ENCODE data around the gene IZUMO1R.
"Not testable (repeated sequence)": the region's sequence is repeated elsewhere in the genome, so short reads cannot be mapped to it uniquely, and the experiment has no call there.

Gene IZUMO1R

DNA sequence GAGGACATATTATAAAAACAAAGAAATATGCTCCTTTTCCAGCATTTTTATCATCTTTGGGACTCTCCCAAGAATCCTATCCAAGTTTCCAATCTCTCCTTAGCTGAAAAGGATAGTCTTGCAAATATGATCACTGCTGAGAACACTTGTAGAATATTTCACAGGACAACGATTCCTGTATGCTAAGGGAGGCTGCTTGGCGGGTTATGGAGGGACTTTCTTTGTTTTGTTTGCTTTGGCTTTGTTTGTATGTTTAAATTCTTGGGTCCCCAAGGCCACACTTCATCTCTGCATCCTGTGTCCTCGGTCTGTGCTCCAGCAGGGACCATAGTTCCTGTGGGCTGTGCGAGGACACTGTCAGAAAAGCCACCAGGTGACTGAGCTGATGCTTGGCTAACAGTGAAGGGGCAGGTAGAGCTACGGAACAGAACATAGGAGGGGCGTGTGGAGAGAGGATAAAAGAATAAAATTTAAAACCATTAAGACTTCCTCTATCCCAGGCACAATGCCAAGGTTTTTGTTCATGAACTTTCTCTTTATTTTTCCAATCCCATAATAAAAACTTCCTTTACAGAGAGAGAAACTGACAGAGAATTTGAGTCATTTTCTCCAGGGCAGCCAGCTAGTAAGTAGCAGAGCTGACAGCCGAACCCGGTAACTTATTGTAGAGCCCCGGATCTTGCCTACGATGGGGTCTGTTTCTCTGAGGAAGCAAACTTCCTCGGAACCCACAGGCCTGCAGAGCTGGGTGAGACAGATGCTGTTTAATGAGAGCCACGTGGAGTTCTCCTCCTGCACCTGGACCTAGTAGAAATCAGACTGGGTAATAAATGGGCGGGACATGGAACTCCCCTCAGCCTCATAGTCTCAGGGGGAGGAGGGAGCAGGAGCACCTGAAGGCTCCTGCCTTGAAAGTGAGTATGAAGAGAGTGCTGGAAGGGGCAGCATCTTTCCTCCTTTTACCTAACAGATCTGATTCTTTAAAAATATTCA, at the start of gene IZUMO1R:
IZUMO1R (plus strand) TSS at position 615 of the 993 bp plus-strand sequence. CDS start 1,057 bp downstream, outside the sequence.
- no peak for DNase-seq

- no peak for DNase-seq
Measured at GRCh38 chr11:94271885-94272372, 32.5 kb upstream of the IZUMO1R start.

GRCh38 chr11:94272738-94273313, 31.6 kb upstream of the IZUMO1R start:
- DNase-seq, result no peak

- no peak for DNase-seq
Measured at GRCh38 chr11:94275961-94276360, 28.4 kb upstream of the IZUMO1R start.

GRCh38 chr11:94276943-94277342, 27.4 kb upstream of the IZUMO1R start:
- DNase-seq, result no peak

DNA sequence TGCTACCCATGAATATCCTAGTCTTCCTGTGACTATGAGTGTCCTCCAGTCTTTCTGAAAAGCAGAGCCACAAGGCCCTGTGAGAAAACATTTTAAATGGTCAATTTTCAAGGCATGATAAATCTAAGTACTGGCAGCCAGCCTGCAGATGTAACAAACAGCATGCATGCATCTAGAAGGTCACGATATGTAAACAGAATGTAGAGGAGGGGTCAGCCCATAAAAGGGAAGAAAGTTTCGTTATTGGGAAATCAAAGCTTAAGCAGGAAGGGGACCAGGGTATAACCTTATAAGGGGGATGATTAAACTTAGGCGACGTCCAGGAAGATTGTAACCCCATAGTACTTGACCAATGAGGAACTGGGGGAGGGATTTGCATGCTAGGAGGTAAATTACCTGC, 26.2 kb upstream of the IZUMO1R start:
- DNase-seq, result not testable (repeated sequence)

GRCh38 chr11:94279996-94280395, 24.4 kb upstream of the IZUMO1R start:
- no peak for DNase-seq

DNA sequence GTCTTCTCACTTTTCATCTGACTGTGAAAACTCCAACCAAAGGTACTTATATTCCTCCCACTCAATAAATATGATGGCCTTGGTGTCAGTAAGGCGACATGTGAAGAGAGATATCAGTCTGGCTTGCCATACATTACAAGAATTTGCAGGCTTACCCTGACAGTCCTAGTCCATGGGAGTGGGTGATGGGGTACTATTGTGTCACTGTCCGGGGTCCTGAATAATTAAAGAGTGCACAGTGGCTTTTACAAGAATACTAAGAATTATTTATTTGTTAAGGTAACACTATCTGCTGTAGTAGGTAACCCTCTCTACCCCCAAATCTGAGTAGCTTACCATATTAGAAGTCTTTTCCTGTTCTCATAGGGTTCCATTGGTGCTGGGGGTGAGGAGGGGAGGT, 23.1 kb upstream of the IZUMO1R start:
- no peak for DNase-seq

DNA sequence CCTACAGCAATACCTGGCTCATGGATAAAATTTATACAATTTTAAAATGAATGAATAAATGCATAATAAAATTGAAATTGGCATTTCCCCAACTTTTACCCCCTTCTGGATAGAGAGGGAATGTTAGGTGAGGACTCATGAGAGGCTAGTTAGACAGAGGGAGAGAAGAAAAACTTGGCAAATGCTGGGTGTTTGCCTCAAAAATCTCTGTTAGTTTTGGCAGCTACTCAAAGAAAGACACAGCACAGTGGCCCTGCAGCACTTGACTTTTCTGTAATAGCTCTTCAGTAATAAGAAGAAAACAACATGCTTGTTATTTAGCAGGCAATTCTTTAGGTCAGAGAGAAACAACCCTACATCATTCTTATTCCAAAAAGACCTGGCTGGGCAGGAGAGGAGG, 20.7 kb upstream of the IZUMO1R start:
- DNase-seq, result no peak

GRCh38 chr11:94295534-94295933, 8.8 kb upstream of the IZUMO1R start:
- DNase-seq, result no peak

DNA sequence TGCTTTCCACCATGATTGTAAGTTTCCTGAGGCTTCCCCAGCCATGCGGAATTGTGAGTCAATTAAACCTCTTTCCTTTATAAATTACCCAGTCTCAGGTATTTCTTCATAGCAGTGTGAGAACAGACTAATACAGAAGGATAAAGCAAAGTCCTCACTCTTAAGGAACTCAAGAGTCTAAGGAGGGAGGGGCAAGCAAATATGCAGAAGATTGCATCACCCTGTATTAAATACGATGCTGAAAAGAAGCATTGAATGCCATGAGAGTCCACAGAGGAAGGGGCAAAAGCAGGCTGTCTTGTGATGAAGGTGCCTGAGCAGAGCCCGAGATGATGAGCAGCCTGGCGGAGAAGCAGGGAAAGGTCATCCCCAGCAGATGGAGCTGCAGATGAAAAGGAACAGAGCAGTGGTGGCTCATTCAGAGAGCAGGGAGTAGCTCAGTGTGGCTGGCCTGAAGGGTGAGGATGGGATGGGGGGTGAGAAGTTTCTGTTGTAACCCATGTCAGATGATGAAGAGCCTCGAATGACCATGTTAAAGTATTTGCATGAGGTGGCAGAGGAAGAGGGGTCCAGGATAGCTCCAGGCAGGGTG, 6.3 kb upstream of the IZUMO1R start:
- DNase-seq, result peak in 1 of 2 experiments; percentile 11

- no peak for DNase-seq
Measured at GRCh38 chr11:94302776-94303175, 1.6 kb upstream of the IZUMO1R start.

GRCh38 chr11:94305146-94305545, 766 bp downstream of the IZUMO1R start:
- no peak for DNase-seq

GRCh38 chr11:94307101-94307791, 2.9 kb downstream of the IZUMO1R start:
- DNase-seq, result no peak

GRCh38 chr11:94308024-94308423, 3.6 kb downstream of the IZUMO1R start:
- no peak for DNase-seq

DNA sequence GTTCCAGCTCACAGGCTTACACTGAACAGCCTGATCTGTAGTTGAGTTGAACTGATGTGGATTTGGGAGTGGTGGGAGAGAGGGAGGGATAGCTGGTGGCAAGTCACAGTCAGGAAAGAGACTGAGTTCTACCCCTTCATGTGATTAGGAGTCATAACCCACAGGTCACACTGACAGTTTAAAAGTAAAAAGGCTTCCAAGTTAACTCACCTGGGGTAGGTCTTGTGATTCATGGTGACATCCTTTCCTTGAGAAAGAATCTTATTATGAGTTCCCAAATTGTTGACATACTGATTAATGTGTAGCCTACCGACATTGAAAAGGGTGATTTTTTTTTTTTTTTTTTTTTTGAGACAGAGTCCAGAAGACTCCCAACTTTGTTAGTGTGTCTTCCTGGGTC, 5.4 kb downstream of the IZUMO1R start:
- DNase-seq, result no peak

GRCh38 chr11:94310191-94310875, 6.0 kb downstream of the IZUMO1R start:
- DNase-seq, result no peak

GRCh38 chr11:94312339-94312738, 8.0 kb downstream of the IZUMO1R start:
- DNase-seq, result no peak

DNA sequence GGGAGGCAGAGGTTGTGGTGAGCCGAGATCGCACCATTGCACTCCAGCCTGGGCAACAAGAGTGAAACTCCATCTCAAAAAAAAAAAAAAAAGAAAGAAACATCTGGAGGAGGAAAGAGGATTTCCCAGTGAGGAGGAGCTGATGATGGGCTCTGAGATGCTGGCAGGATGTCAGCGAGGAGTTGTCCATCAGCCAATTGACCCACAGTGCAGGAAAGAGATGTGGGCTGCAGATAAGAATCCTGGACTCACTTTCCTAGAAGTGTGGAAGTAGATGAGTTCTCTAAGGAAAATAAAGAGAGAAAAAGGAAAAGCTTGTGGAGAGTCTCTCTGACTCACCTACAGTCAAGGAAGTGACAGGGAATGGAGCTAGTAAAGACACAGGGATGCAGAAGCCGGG, 9.7 kb downstream of the IZUMO1R start:
- DNase-seq, result no peak

- no peak for DNase-seq
Measured at GRCh38 chr11:94315664-94316063, 11.3 kb downstream of the IZUMO1R start.

GRCh38 chr11:94322501-94322900, 18.1 kb downstream of the IZUMO1R start:
- DNase-seq, result no peak

- DNase-seq, result peak; percentile 55 to 83
Measured at GRCh38 chr11:94325681-94326080, 21.3 kb downstream of the IZUMO1R start.

All from NCI-H526 (cell line).